IMR-90 (cell line): Measurements from ENCODE around the gene S1PR3. TPM values are rescaled to one million over a fixed set of nuclear protein-coding genes. Genes with fewer than 3 reads are reported as not detected.

Source experiments
- ATAC-seq: fragments of 200-7000 bp; cut with Tn5 transposase; 2 replicates; pipeline ENCODE4 v1.9.1; 2020; ENCODE audit warnings: low read depth, mild to moderate bottlenecking, moderate library complexity
- BruUV-seq: library from RNA; stranded (reverse); fragments of 400-500 nt; replicated peaks from 2 replicates; lab custom pipeline; 2021; lab: Mats Ljungman, UMichigan
- CTCF ChIA-PET: fragments of 300-600 bp; formaldehyde crosslinking; extraction: SDS; loops from one replicate; lab custom pipeline; 2021; ENCODE audit warnings: antibody characterized with exemption; lab: Yijun Ruan, JAX
- POLR2A ChIA-PET: fragments of 300-600 bp; sonication (Branson Sonifier 250); formaldehyde crosslinking; loops from one replicate; lab custom pipeline; 2022; ENCODE audit warnings: antibody characterized with exemption; ENCODE audit not compliant: unreplicated experiment; lab: Charles Lee
- DNase-seq: peaks from one replicate; pipeline ENCODE4 v3.0.0; 2013
- H2AFZ ChIP-seq: replicated peaks from 2 replicates; pipeline ENCODE3; 2013; ENCODE audit warnings: low read length, mild to moderate bottlenecking; ENCODE audit not compliant: poor library complexity
- H2AK5ac ChIP-seq: 2 replicates; pipeline ENCODE4 v1.6.1; 2013; ENCODE audit warnings: low read depth, low read length, inconsistent platforms
- H2AK9ac ChIP-seq: replicated peaks from 2 replicates; pipeline ENCODE3; 2013; ENCODE audit warnings: mild to moderate bottlenecking, low read depth, low read length, moderate library complexity; ENCODE audit not compliant: poor library complexity
- H2BK120ac ChIP-seq: 2 replicates; pipeline ENCODE4 v1.6.1; 2013; ENCODE audit warnings: low read depth, low read length, inconsistent platforms
- H2BK15ac ChIP-seq: 3 replicates; pipeline ENCODE4 v1.6.1; 2013; ENCODE audit warnings: low read depth, low read length, inconsistent platforms
- H2BK20ac ChIP-seq: 2 replicates; pipeline ENCODE4 v1.6.1; 2013; ENCODE audit warnings: low read depth, mild to moderate bottlenecking, inconsistent platforms, low read length, moderate library complexity
- H2BK5ac ChIP-seq: 2 replicates; pipeline ENCODE4 v1.6.1; 2013; ENCODE audit warnings: mild to moderate bottlenecking, low read depth, low read length, inconsistent platforms; ENCODE audit not compliant: poor library complexity, severe bottlenecking
- H3K14ac ChIP-seq: replicated peaks from 2 replicates; pipeline ENCODE4 v1.6.1; 2013; ENCODE audit warnings: low read depth, low read length, inconsistent platforms
- H3K18ac ChIP-seq: 2 replicates; pipeline ENCODE4 v1.6.1; 2013; ENCODE audit warnings: low read depth, low read length, control low read depth
- H3K23ac ChIP-seq: 2 replicates; pipeline ENCODE4 v1.6.1; 2013; ENCODE audit warnings: low read depth, low read length, inconsistent platforms
- H3K27ac ChIP-seq: 2 replicates; pipeline ENCODE4 v1.5.1; 2013; ENCODE audit warnings: mild to moderate bottlenecking, control low read depth, low read length; ENCODE audit not compliant: insufficient read depth
- H3K27me3 ChIP-seq: 2 replicates; pipeline ENCODE4 v1.6.1; 2013; ENCODE audit warnings: low read length; ENCODE audit not compliant: control insufficient read depth, insufficient read depth
- H3K36me3 ChIP-seq: 2 replicates; pipeline ENCODE4 v1.6.1; 2013; ENCODE audit warnings: low read length, mixed read lengths; ENCODE audit not compliant: control insufficient read depth, insufficient read depth
- H3K4ac ChIP-seq: 2 replicates; pipeline ENCODE4 v1.6.1; 2013; ENCODE audit warnings: low read depth, low read length, inconsistent platforms
- H3K4me1 ChIP-seq: 2 replicates; pipeline ENCODE4 v1.6.1; 2013; ENCODE audit warnings: low read length, mixed read lengths; ENCODE audit not compliant: control insufficient read depth, insufficient read depth
- H3K4me2 ChIP-seq: 2 replicates; pipeline ENCODE4 v1.6.1; 2013; ENCODE audit warnings: low read depth, mild to moderate bottlenecking, control low read depth, low read length, moderate library complexity
- H3K4me3 ChIP-seq: 2 replicates; pipeline ENCODE4 v1.5.1; 2013; ENCODE audit warnings: low read depth, mild to moderate bottlenecking, control low read depth, low read length, moderate library complexity; ENCODE audit not compliant: insufficient read depth
- H3K56ac ChIP-seq: 2 replicates; pipeline ENCODE4 v1.6.1; 2013; ENCODE audit warnings: low read length, inconsistent platforms; ENCODE audit not compliant: insufficient read depth; ENCODE audit errors: extremely low read depth
- H3K79me1 ChIP-seq, 2 experiments: 2 replicates each; pipeline ENCODE4 v1.6.1; 2013; ENCODE audit warnings: low read length in 2 of 2, inconsistent platforms in 1 of 2, low read depth in 1 of 2
- H3K9ac ChIP-seq: 2 replicates; pipeline ENCODE4 v1.6.1; 2013; ENCODE audit warnings: low read depth, low read length, control low read depth
- H3K9me1 ChIP-seq: 2 replicates; pipeline ENCODE4 v1.6.1; 2013; ENCODE audit warnings: low read length, inconsistent platforms; ENCODE audit not compliant: insufficient read depth
- H3K9me3 ChIP-seq: 2 replicates; pipeline ENCODE4 v1.6.1; 2013; ENCODE audit warnings: low read length; ENCODE audit not compliant: control insufficient read depth, insufficient read depth
- H4K20me1 ChIP-seq: 2 replicates; pipeline ENCODE4 v1.6.1; 2013; ENCODE audit warnings: low read length, inconsistent platforms; ENCODE audit not compliant: insufficient read depth
- H4K5ac ChIP-seq: 2 replicates; pipeline ENCODE4 v1.6.1; 2013; ENCODE audit warnings: mild to moderate bottlenecking, low read depth, low read length, control low read depth
- H4K8ac ChIP-seq, 2 experiments: 2 replicates each; pipeline ENCODE4 v1.6.1; 2013; ENCODE audit warnings: low read depth in 2 of 2, low read length in 2 of 2, control low read depth in 1 of 2, inconsistent platforms in 1 of 2
- H4K91ac ChIP-seq: 2 replicates; pipeline ENCODE4 v1.6.1; 2013; ENCODE audit warnings: low read depth, low read length, inconsistent platforms; ENCODE audit not compliant: insufficient read depth
- BHLHE40 ChIP-seq: fragments of 150-350 bp; IDR thresholded peaks from 2 replicates; pipeline ENCODE4 v1.6.1; 2016; ENCODE audit warnings: mild to moderate bottlenecking, low read depth, low read length
- CEBPB ChIP-seq: IDR thresholded peaks from 2 replicates; pipeline ENCODE4 v1.6.1; 2012; ENCODE audit warnings: low read depth, low read length, improper control_type of control experiment
- CHD1 ChIP-seq: IDR thresholded peaks from 2 replicates; pipeline ENCODE4 v1.6.1; 2012; ENCODE audit warnings: low read depth, low read length, improper control_type of control experiment
- FOS ChIP-seq: fragments of 150-350 bp; IDR thresholded peaks from 2 replicates; pipeline ENCODE4 v1.6.1; 2016; ENCODE audit warnings: low read depth, low read length
- MAFK ChIP-seq: IDR thresholded peaks from 2 replicates; pipeline ENCODE4 v1.6.1; 2012; ENCODE audit warnings: low read depth, low read length, improper control_type of control experiment
- MAZ ChIP-seq: IDR thresholded peaks from 2 replicates; pipeline ENCODE4 v1.6.1; 2012; ENCODE audit warnings: low read depth, mild to moderate bottlenecking, low read length, improper control_type of control experiment, moderate library complexity, borderline replicate concordance
- MXI1 ChIP-seq: IDR thresholded peaks from 2 replicates; pipeline ENCODE4 v1.6.1; 2012; ENCODE audit warnings: low read depth, mild to moderate bottlenecking, low read length, moderate library complexity, borderline replicate concordance
- NFE2L2 ChIP-seq: fragments of 150-350 bp; IDR thresholded peaks from 2 replicates; pipeline ENCODE4 v1.6.1; 2016; ENCODE audit warnings: low read depth, mild to moderate bottlenecking, low read length
- POLR2A ChIP-seq: IDR thresholded peaks from 2 replicates; pipeline ENCODE4 v1.6.1; 2012; ENCODE audit warnings: mild to moderate bottlenecking, low read depth, low read length
- RAD21 ChIP-seq: IDR thresholded peaks from 2 replicates; pipeline ENCODE4 v1.6.1; 2012; ENCODE audit warnings: low read length, improper control_type of control experiment
- RCOR1 ChIP-seq: IDR thresholded peaks from 2 replicates; pipeline ENCODE4 v1.6.1; 2012; ENCODE audit warnings: mild to moderate bottlenecking, low read length, improper control_type of control experiment; ENCODE audit not compliant: insufficient replicate concordance
- RFX5 ChIP-seq: IDR thresholded peaks from 2 replicates; pipeline ENCODE4 v1.8.0; 2012; ENCODE audit warnings: low read depth, mild to moderate bottlenecking, low read length, moderate library complexity
- SMC3 ChIP-seq: fragments of 150-350 bp; IDR thresholded peaks from 2 replicates; pipeline ENCODE4 v1.6.1; 2016; ENCODE audit warnings: low read depth, mild to moderate bottlenecking, antibody characterized with exemption, low read length, moderate library complexity
- WGBS, 2 experiments: methylation state at CpG; one replicate each; pipeline versions ENCODE4 v1.1.5 to v1.1.7; 2013; ENCODE audit warnings: missing lambda C conversion rate in 2 of 2; ENCODE audit not compliant: insufficient read length in 1 of 2; ENCODE audit errors: extremely low coverage in 2 of 2; 5-methylcytosine and 5-hydroxymethylcytosine counted together
- dilution Hi-C: fragments of 300-500 bp; cut with HindIII; formaldehyde crosslinking; loops from one replicate; pipeline ENCODE4 v1.14.3; 2018; ENCODE audit warnings: low sequenced_read_pairs; ENCODE audit not compliant: unreplicated experiment
- in situ Hi-C: fragments of 300-500 bp; cut with MboI; formaldehyde crosslinking; loops from 3 replicates; pipeline ENCODE4 v1.14.3; 2019; ENCODE audit warnings: low sequenced_read_pairs, inconsistent platforms, mixed read lengths
- intact Hi-C: fragments of 100-400 bp; cut with micrococcal nuclease; formaldehyde crosslinking; loops from 2 replicates; pipeline ENCODE4 v1.10.0; 2022
- polyA plus RNA-seq, 3 experiments: library from polyadenylated mRNA; depleted of rRNA; stranded (reverse); fragments of >200 nt; gene quantifications; 2 replicates each; pipeline ENCODE4 v1.2.3, GENCODE V29; 2012; ENCODE audit warnings: low replicate concordance in 1 of 3
- total RNA-seq: library from RNA; depleted of rRNA; stranded (reverse); fragments of >200 nt; gene quantifications from 2 replicates; pipeline ENCODE4 v1.2.3, GENCODE V29; 2012
- TF ChIP-seq, protein P1 (sequence below): conservative IDR thresholded peaks from 2 replicates; pipeline ENCODE4 v1.5.1; 2012; ENCODE audit warnings: mild to moderate bottlenecking, low read depth, low read length, improper control_type of control experiment
- TF ChIP-seq, protein P2 (sequence below): fragments of 150-350 bp; IDR thresholded peaks from 2 replicates; pipeline ENCODE4 v1.6.1; 2017; ENCODE audit warnings: mild to moderate bottlenecking, antibody characterized with exemption, low read length, low read depth
- TF ChIP-seq, protein P3 (sequence below): fragments of 150-350 bp; IDR thresholded peaks from 2 replicates; pipeline ENCODE4 v1.6.1; 2016; ENCODE audit warnings: low read depth, mild to moderate bottlenecking, low read length, moderate library complexity, borderline replicate concordance

Gene S1PR3
- total and polyA plus RNA-seq, 2 of the 4 experiments (the other 2 are of a cell fraction) = 28.4 to 28.7 TPM

DNA sequence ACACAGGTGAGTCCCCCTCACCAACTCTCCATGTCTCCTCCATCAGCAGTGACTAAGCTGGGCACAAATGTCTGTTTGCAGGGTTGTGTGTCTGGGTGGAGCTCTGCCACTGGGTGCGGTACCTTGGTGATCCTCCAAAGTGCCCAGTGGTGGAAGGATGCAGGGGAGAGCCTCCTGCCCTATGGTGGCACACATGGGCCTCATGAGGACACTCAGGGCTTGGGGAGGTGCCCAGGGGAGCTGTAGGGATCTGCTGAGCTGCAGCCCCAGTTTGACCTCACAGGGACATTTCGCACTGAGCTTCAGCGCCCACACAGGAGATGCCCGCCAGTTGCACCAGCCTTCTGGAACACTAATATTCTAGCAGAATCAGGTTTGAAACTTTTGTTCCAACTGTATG is 29.5 kb downstream of the S1PR3 start:
- Histone ChIP-seq H3K56ac (no peak overlapping the region), H3K27ac (no peak overlapping the region), H3K9ac (no peak overlapping the region), H3K14ac (no peak overlapping the region), H4K5ac (no peak overlapping the region), H4K8ac (no peak overlapping the region), H3K4me1 (peaks cover 28% of the 10 kb centered on the region), H3K4ac (peak overlapping the region; percentile 65; the same call in 1 of the 2 replicates), H3K9me1 (peaks cover 17% of the 10 kb centered on the region), H3K4me2 (no peak overlapping the region), H2AFZ (no peak overlapping the region), H3K4me3 (no peak overlapping the region), H3K23ac (no peak overlapping the region), H3K18ac (no peak overlapping the region), H2BK15ac (no peak overlapping the region), H3K9me3 (no peaks in the 10 kb centered on the region), H4K20me1 (peaks cover 8% of the 10 kb centered on the region; the same call in 1 of the 2 replicates), H2BK5ac (no peak overlapping the region), H3K27me3 (no peaks in the 10 kb centered on the region), H2AK5ac (no peak overlapping the region; the same call in 1 of the 2 replicates), H3K36me3 (peaks cover 2% of the 10 kb centered on the region; the same call in 1 of the 2 replicates), H3K79me1 (peaks cover 0 to 11% of the 10 kb centered on the region in 2 experiments; a peak in 2 of 4 replicates), H2AK9ac (peak overlapping the region; percentile 31), H2BK20ac (0 out of 2 replicates have a peak overlapping the region, but pooled peaks have one; percentile 18), H2BK120ac (0 out of 2 replicates have a peak overlapping the region, but pooled peaks have one; percentile 26), H4K91ac (peak overlapping the region; percentile 39)
- no TSS peak for BruUV-seq
- TF ChIP-seq POLR2A = no peak
- TF ChIP-seq, protein P1, sequence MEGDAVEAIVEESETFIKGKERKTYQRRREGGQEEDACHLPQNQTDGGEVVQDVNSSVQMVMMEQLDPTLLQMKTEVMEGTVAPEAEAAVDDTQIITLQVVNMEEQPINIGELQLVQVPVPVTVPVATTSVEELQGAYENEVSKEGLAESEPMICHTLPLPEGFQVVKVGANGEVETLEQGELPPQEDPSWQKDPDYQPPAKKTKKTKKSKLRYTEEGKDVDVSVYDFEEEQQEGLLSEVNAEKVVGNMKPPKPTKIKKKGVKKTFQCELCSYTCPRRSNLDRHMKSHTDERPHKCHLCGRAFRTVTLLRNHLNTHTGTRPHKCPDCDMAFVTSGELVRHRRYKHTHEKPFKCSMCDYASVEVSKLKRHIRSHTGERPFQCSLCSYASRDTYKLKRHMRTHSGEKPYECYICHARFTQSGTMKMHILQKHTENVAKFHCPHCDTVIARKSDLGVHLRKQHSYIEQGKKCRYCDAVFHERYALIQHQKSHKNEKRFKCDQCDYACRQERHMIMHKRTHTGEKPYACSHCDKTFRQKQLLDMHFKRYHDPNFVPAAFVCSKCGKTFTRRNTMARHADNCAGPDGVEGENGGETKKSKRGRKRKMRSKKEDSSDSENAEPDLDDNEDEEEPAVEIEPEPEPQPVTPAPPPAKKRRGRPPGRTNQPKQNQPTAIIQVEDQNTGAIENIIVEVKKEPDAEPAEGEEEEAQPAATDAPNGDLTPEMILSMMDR = no peak
- TF ChIP-seq CHD1 = no peak
- TF ChIP-seq FOS = no peak
- TF ChIP-seq, protein P2, sequence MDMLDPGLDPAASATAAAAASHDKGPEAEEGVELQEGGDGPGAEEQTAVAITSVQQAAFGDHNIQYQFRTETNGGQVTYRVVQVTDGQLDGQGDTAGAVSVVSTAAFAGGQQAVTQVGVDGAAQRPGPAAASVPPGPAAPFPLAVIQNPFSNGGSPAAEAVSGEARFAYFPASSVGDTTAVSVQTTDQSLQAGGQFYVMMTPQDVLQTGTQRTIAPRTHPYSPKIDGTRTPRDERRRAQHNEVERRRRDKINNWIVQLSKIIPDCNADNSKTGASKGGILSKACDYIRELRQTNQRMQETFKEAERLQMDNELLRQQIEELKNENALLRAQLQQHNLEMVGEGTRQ = no peak
- TF ChIP-seq RFX5 = no peak
- TF ChIP-seq MAZ = no peak
- TF ChIP-seq RCOR1 = no peak
- TF ChIP-seq NFE2L2 = no peak
- no peak for TF ChIP-seq MXI1
- TF ChIP-seq SMC3 = no peak
- no peak for TF ChIP-seq BHLHE40
- TF ChIP-seq, protein P3, sequence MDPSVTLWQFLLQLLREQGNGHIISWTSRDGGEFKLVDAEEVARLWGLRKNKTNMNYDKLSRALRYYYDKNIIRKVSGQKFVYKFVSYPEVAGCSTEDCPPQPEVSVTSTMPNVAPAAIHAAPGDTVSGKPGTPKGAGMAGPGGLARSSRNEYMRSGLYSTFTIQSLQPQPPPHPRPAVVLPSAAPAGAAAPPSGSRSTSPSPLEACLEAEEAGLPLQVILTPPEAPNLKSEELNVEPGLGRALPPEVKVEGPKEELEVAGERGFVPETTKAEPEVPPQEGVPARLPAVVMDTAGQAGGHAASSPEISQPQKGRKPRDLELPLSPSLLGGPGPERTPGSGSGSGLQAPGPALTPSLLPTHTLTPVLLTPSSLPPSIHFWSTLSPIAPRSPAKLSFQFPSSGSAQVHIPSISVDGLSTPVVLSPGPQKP = no peak
- no peak for TF ChIP-seq CEBPB
- no peak for TF ChIP-seq MAFK
- TF ChIP-seq RAD21 = no peak
- ChIA-PET POLR2A (no interaction called here), CTCF (no interaction called here)
- WGBS, 2 experiments = 100% methylated on average over 2 of the region's 4 CpGs; no CpG with 5 or more reads in 1 of the 2 experiments
- in situ Hi-C loops = loop anchor here (25.0 kb wide), 2 partner anchors 1058 to 1333 kb away; partner anchors contain the start of gene CDK20
- ATAC-seq (no peak), DNase-seq (no peak)
- dilution Hi-C loops = no loop called here
- intact Hi-C loops = loop anchor here (5.0 kb wide), 3 partner anchors 157 to 292 kb away; partner anchors contain the start of genes CKS2 and SHC3
